Stimulated activated CD8-positive, alpha-beta memory T cell treated with anti-CD3 and anti-CD28 coated beads, Interleukin-7, amount 100 ng/mL, for 24 hours (primary cell): ENCODE data around the gene NEU2.

Source experiments
- DNase-seq: peaks from one replicate; pipeline ENCODE4 v3.0.0-alpha.2; 2020; ENCODE audit warnings: low read depth

Gene NEU2

GRCh38 chr2:233079473-233079877 lies 47.0 kb downstream of the NEU2 start:
- no peak for DNase-seq

- DNase-seq = no peak
Measured at GRCh38 chr2:233079953-233080835, 47.7 kb downstream of the NEU2 start.

- no peak for DNase-seq
Measured at GRCh38 chr2:233080836-233081229, 48.4 kb downstream of the NEU2 start.

- no peak for DNase-seq
Measured at GRCh38 chr2:233081232-233081730, 48.8 kb downstream of the NEU2 start.

GRCh38 chr2:233081731-233082221 lies 49.3 kb downstream of the NEU2 start:
- no peak for DNase-seq

GRCh38 chr2:233082222-233082930 lies 49.9 kb downstream of the NEU2 start:
- no peak for DNase-seq

GRCh38 chr2:233082931-233083755 lies 50.7 kb downstream of the NEU2 start:
- no peak for DNase-seq

- DNase-seq = no peak
Measured at GRCh38 chr2:233083782-233084181, 51.3 kb downstream of the NEU2 start.

GRCh38 chr2:233084488-233084887 lies 52.0 kb downstream of the NEU2 start:
- DNase-seq = no peak
